Measurements from ENCODE around the gene COQ2.
"Not testable (repeated sequence)": the region's sequence is repeated elsewhere in the genome, so short reads cannot be mapped to it uniquely, and the experiment has no call there.

COQ2 gene

DNA sequence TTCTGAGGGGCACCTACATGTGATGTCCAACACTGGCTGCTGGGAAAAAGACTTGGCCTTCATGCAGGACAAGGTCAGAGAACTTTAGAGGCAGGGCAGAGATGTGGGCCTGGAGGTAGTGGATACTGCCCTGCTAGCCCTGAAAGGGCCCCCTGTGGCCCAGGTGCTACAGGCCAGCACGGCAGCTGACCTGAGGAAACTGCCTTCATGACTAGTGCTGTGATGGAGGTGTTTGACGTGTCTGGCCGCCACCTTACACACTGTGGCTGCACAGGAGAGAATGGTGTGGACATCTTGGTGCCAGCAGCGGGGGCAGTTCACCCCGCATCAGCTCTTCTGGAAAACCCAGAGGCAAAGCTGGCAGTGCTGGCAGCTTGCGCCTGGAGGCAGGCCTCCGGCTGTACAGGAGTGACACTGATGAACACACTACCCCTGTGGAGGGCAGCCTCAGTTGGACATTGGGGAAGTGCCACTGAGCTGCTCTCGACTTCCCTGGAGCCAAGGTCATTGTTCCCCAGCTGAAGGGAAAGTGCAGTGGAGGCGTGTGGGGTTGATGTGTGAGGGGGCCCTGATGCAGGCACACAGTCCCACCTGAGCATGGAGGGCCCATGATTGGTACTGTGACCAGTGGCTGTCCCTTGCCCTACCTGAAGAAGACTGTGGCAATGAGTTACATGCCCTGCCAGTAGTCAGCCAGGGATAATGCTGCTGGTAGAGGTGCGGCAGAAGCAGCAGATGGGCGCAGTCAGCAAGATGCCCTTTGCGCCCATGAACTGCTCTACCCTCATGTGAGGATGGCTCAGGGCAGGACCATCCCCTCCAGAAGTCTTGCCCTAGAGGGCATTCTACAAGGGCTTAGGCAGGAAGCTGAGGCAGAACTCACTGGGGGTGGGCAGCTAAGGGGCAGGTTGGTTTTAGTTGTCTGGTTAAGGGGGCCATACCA, 36.9 kb downstream of the COQ2 start:
- no peak for DNase-seq (ENCODE audit: low spot score)

DNA sequence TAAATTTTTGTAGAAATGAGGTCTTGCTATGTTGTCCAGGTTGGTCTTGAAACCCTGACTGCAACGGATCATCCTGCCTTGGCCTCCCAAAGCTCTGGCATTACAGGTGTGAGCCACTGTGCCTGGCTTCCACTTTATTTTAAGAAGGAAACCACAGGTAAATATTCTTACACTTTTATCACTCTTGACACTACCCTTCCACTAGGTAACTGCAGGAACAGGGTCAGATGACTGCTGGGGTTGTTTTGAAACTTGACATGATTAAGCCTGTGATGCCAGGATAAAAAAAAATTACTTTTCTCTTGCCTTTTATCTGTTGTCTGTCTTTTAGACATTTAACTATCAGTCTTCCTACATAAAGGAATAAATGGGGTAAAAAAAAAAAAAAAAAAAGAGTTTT, 43.5 kb downstream of the COQ2 start:
- DNase-seq (ENCODE audit: low spot score), result no peak

DNA sequence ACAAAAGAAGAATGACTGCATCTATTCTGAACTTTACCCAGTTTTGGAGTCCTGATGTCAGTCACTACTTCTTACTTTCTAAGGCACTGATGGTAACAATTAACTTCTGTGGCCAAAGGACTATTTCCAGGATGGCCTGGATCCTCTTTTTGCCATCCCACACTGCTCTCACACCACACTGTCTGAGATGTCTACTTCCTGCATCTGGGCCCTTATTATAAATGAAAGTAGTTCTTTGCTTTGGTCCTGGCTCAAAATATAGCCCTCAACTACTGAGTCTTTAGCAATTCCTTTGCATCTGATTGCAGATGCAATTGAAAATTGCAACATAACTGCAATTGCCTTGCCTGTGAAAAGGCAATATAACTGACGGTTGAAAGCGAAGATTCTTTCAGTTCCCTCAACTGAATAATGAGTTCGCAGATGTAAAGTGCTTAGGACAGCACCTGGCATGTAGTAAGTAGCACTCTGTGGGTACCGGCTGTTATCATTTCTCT, 44.2 kb downstream of the COQ2 start:
- no peak for DNase-seq (ENCODE audit: low spot score)

DNA sequence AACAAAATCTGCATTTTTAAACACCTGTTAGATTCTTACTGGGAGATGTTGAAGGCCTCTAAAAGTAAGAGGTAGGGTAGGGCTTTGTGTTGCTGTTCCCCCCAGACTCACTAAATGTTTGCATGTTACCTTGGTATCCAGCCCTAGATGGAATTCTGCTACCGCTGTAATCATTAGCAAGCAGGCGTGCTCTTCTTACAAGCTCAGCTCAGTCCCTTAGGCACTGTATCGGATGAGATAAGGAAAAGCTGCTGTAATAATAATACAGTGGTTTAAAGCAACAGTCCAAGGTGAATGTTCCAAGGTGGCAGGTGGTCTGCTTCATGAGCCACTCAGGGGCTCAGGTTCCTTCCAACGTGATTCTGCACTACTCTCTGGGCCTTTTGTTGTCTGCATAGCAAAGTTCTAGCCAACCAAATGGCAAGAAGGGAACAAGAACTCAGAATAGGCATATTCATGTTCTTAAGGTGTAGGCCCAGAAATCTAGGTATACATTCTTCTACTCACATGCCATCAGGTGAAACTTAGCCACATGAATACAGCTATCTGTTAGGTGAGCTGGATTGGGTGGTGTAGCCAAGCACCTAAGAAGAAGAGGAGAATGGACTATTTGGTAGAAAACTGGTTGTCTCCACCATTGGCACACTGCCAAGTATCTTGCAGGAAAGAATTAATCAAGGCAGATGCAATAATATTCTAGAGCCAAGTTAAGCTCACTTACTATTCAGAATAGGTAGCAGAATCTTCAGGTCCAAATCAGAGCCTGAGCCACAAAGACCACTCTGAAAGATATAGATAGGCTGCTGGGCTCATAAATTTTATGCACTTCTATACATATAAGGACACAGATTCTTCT, 46.0 kb downstream of the COQ2 start:
- no peak for DNase-seq (ENCODE audit: low spot score)

DNA sequence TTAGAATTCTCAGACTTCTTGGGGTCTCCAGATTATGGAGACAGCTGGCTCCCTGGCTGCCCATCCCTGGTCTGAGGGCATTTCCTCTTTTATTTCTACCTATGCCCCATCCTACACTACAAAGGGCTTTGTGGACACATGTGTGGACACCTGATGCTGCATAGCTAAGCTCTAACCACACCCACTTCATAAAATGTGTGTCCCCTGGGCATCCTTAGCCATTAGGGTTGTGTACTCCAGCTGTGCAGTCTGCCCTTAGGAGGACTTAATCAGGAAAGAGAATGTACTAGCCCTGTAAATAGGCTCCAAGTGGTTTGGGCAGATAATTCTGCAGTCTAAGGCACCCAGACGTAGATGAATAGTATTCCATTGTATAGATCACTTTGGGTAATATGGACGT, 47.0 kb downstream of the COQ2 start:
- no peak for DNase-seq (ENCODE audit: low spot score)

DNA sequence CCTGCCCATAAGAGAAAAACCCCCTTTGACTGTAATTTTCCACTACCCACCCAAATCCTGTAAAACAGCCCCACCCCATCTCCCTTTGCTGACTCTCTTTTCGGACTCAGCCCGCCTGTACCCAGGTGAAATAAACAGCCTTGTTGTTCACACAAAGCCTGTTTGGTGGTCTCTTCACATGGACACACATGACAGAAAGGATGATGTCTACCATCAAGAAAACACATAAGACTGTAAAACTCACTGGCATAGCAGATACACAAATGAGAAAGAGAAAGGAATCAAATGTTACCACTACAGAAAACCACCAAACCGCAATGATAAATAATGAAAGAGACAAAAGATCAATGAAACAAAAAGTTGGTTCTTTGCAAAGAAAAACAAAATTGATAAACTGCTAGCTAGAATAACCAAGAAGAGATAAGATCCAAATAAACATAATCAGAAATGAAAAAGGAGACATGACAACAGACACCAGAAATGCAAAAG, 48.9 kb downstream of the COQ2 start:
- DNase-seq (ENCODE audit: low spot score), result not testable (repeated sequence)

DNA sequence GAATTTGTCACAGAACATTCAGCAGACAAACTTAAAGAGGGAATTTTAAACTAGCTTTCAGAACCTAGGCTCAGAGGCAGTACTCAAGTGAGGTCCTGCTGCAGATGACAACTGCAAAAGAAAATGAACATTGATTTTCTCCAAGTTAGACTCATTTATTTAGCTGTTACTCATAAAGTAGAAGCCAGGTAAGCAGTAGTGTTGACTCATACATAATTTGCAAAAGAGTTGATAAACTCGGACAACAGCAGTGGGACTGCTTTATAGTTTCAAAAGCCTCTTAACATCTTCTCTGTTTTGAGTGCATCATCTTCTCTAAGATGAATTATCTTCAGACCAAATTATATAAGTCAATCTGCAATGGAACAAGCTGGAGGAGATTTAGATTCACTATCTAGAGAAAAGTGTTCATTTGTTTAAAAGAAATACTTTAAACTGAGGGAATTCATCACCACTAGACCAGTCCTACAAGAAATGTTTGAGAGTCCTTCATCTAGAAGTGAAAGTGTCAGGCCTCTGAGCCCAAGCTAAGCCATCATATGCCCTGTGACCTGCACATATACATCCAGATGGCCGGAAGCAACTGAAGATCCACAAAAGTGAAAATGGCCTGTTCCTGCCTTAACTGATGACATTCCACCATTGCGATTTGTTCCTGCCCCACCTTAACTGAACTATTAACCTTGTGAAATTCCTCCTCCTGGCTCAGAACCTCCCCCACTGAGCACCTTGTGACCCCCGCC, 49.5 kb downstream of the COQ2 start:
- no peak for DNase-seq (ENCODE audit: low spot score)

DNA sequence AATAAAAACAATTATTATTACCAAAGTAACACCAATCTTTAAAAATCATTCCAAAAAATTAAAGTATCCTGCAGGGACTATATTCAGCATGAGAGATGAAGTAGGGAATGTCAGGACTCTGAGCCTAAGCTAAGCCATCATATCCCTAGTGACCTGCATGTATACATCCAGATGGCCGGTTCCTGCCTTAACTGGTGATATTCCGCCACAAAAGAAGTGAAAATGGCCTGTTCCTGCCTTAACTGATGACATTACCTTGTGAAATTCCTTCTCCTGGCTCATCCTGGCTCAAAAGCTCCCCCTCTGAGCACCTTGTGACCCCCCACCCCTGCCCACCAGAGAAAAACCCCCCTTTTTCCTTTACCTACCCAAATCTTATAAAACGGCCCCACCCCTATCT, 50.2 kb downstream of the COQ2 start:
- not testable (repeated sequence) for DNase-seq (ENCODE audit: low spot score)

DNA sequence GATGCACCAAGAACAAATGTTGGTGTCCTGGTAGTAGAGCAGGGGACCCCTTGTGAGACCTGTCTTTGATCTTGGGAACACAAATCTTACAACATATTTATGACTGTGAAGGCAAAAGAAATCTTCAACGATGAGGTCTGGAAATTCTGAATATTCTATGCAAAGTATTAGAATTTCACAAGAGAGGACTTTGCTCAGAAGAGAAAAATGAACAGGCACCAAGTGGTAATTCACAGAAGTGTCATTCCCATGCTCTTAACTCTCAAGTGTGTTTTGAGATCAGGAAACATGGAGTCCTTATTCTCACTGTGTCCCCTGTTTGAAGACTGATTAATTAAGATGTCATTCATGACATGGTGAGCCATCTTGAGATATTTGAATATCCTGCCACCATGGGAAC, 52.5 kb downstream of the COQ2 start:
- no peak for DNase-seq (ENCODE audit: low spot score)

DNA sequence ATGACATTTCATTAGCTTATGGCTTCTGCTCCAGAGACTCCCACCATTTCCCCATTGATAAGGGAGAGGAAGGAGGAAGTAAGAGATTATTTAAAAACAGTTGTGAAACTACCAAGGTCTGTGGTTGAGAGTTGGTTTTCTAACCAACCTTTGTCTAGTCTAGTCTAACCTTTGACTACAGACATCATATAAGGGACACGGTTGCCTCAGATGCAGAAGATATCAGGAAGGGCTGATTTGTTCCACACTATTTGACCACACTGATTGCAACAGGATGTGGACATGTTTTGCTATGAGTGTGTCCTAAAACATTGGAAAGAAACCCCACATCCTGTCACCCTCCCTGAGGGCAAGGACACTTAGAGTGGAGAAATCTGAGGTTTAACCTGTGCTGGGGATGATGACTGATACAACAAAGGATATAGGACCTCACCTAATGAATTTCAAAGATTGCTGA, 53.0 kb downstream of the COQ2 start:
- no peak for DNase-seq (ENCODE audit: low spot score)

DNA sequence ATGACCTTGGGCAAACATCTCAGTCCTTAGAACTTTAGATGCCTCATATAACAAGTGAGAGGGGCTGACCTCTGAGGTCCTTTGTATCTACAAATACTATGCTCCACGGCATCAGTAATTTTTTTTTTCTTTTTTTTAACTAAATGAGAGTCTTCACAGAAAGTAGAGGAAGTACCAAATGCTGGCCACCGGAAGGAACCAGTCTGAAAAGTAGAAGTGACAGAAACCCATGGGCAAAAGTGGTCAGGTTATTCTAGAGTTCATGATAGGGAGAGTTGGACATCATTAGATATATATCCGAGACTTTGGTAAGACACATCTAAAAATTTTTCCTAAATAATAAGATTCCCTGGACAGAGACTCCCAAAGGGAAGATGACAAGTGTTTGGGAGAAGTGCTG, 53.7 kb downstream of the COQ2 start:
- DNase-seq (ENCODE audit: low spot score), result no peak

DNA sequence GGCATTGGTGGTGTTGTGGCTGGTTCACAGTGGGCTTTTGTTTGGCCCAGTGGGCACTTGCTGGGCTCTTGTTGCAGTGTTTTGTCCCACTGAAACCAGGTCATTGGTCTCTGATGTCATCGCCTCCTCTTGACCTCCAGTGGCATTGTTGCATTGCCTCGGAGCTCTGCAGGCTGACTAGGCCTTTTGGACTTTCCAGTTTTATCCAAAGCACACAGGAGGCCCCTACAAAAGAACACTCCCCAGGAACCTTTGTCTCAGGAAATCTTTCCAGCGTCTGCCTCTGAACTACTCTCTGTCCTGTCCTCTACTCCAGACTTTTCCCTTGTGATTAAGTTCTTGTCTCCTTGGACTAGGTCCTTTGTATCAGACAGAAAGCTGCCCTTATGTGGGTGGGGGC, 54.8 kb downstream of the COQ2 start:
- no peak for DNase-seq (ENCODE audit: low spot score)

DNA sequence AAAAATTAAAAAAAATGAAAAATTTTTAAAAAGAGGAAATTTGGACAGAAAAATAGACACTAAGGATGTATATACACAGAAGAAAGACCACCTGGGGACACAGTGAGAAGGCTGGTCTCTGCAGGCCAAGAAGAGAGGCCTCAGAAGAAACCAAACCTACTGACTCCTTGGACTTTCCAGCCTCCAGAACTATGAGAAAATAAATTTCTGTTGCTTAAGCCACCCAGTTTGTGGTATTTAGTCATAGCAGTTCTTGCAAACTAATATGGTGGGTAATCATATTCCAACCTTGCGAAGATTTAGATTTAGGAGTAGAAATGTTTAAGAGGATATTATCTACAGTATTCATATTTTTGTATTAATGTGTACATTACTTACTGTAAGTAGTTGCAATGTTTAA, 56.4 kb downstream of the COQ2 start:
- DNase-seq (ENCODE audit: low spot score), result no peak

DNA sequence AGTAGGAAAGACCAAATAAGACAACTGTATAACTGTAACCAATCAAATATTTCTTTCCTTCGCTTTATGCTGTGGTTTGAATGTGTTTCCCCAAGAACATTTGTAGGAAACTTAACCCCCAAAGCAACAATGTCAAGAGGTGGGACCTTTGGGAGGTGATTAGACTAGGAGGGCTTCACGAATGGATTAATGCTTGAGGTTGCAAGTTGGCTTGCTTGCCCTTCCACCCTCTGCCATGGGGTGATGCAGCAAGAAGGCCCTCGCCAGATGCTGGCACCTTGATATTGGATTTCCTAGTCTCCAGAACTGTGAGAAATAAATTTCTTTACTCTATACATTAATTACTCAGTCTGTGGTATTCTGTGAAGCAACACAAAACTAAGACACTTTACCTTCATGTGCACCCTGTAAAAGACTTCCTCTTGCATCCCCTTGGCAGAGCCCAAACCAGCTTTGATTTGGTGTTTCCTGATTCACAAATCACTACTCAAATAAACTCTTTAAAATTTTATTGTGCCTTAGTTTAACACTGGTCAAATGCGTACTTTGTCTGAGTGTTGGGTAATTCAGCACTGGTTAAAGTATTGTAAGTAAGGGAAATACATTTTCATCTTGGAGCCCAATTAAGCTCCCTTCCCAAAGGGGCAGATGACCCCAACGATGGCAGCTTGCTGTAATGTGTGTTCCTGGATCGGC, 59.9 kb downstream of the COQ2 start:
- no peak for DNase-seq (ENCODE audit: low spot score)

DNA sequence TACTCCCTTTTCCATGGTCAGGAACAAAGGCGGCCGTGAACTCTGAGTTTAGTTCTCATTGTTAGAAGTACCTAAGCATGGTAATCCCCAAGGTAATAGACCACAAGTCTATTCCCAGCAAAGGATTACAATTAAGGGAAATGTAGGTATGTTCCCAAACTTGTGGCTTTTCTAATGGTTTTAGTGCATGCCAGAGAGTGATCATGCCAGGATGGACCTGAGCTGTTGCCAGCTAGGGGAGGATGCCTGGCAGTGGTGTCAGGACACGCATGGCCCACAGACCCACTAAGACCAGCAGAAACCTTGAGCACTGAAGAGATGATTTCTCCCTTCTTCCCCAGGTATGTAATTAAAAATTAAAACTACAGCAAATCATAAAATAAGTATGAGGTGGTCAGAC, 60.8 kb downstream of the COQ2 start:
- no peak for DNase-seq (ENCODE audit: low spot score)

DNA sequence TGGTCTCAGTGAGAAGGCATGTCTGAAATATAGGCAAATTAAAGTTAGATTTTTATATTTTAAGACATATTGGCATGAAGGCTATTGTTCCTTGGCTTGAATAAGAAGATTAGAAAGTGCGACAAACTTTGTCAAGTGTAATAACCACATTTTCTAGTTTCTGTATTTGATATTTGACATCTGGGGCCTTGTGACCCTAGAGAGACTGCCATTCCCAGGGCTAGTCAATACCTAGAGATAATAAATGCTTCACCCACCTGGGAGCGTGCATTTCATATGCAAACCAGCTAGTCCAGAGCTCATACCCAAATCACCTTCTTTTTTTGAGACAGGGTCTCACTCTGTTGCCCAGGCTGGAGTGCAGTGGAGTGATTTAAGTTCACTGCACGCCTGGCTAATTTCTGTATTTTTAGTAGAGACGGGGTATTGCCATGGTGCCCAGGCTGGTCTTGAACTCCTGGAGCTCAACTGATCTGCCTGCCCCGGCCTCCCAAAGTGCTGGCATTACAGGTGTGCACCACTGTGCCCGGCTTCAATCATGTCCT, 62.6 kb downstream of the COQ2 start:
- DNase-seq (ENCODE audit: low spot score), result peak; percentile 47

DNA sequence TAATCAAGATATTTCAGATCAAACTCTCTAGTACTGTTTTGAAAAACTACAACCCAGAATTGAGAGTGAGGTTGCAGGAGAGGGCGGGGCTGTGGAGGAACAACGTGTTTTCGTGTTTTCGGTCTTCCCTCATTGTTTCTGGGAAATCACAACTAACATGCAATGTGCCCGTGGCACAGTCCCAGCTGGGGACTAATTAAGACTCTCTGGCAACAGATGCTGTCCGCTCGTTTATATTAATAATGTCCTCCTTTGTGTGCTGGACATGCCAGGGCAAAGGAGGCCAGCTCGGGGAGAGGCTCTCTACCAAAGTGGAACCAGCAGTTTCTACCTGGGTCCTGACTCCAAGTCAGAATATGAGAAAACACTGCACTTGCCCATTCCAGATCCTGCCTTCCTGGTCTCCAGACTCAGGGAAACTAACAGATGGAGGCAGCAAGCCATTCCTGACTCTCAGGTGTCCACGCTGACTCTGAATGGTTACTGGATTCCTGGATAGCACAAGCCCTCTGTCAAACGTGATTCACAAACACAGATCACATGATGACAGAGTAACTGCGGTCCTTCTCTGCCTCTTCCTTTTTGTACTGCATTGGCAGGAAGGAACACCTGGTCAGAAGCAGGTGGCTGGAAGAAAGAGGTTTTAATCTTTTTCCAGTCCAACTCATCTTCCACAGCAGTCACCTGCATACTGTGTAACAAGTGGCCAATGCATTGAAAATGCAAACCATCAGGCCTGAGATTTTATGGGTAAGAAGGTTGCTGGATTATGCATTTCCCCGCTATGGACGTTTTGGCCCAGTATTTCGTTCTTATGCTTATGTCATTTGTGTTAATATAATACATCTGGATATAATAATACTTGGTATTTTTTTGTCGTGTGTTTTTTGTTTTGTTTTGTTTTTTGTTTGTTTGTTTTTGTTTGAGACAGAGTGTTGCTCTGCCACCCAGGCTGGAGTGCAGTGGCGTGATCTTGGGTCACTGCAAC, 65.0 kb downstream of the COQ2 start:
- DNase-seq (ENCODE audit: low spot score), result peak; percentile 38

DNA sequence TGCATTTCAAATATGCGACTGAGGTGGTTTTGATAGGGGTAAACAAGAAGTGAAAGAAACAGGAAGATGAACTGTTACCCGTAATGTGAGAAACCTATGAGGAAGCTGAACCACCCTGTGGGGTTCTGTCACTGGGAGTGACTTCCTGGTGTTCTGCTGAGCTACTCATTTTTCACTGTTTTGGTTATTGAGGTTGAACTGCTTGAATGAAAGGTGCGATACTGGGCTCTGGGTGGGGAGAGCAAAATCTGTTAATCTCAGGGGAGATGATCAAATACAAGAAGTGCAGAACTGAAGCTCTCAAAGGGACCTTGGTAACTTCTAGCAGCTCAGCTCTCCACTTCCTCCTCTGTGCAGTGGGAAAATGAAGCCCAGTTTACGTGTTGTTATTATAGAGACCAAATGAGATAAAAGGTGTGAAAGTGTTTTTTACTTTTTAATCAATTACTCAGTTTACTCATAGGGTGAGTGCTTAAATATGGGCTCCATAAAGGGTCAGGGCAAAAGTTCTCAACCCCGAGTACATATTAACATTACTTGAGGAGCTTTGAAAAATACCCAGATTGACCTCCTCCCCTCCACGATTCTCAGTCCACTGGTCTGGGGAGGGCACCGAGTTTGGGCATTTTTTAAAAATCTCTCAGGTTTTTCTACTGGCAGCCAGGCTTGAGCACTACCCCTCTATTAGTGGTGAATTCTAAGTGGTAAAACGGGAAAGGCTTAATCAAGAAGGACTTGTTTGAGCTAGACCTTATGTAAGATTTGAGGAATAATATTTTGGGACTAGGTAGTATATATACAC, 66.7 kb downstream of the COQ2 start:
- peak; percentile 86 for DNase-seq (ENCODE audit: low spot score)

All from germinal center (tissue), 1 donor.